ENCODE results near the gene SUGCT.
"Not testable (repeated sequence)": the region's sequence is repeated elsewhere in the genome, so short reads cannot be mapped to it uniquely, and the experiment has no call there.

Gene SUGCT

DNA sequence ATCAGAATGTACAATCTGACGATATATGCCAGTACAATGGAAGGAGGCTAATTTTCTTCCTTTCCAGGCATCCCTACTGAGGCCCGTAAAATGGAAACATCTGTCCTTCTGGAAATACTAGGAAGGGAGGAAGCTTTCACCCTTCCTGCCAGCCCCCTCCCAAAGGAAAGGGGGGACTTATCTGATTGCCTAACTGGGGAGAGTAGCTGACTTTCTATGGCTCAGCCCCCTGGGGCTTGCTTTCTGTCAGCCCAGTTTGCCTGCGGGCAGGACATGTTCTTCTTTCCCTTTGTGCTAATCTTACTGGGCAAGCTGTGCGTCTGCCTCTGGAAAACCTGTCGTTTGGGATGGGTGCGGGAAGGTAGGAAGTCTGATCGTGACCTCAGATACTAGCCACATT lies 508.9 kb downstream of the SUGCT start:
- no peak for DNase-seq

DNA sequence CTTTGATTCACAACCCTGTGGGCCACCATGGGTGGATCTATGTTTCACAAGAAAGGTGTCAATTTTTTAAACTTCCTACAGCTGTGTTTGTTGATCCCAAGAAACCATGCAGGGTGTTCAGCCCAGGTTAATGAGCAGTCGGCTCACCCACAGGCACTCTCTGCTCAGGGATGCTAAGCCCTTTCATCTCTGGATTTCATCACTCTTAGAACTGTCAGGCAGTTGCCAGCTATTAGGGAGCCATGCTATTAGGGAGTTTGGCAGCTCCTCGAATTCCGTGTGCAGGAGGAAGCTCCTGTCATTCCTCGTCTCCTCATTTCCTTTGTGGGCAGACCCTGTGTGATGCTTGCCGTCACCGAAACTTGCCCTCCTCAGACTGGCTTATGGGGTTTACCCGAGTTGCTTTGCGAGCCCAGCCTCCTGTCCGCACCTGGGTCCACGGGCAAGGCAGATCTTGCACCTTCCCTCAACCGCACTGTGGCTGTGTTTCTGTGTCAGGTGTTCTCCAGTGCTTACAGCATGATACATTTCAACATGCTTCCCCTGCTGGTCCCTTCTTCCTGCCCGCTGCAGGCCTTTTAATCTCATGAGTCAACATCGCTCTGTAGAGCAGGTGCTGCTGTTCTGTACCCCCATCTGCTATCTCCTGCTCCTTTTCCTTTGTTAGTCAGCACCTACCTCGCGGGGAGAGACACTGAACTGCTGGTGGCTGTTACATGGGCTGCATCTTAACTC lies 509.8 kb downstream of the SUGCT start:
- DNase-seq = no peak

- DNase-seq = no peak
These were observed 510.4 kb downstream of the SUGCT start for GRCh38 chr7:40645197-40645596.

DNA sequence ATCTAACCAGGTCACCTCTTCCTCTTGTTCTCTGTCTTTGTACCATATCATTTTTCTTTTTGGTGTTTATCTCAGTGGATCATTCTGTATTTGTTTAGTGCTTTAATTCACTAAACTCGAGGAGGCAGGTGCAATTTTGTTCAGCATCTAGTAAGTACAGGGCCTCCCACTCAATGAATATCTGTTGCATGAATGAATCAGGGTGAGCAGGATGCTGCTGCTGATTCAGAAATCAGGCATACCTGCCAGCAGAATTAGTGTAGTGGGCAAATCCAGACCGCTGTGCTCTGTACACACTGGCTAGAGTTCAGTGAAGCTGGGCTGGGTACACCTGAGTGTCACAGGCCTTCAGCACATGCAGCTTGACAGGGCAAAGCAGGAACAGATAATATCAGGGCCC lies 511.9 kb downstream of the SUGCT start:
- DNase-seq = no peak

DNA sequence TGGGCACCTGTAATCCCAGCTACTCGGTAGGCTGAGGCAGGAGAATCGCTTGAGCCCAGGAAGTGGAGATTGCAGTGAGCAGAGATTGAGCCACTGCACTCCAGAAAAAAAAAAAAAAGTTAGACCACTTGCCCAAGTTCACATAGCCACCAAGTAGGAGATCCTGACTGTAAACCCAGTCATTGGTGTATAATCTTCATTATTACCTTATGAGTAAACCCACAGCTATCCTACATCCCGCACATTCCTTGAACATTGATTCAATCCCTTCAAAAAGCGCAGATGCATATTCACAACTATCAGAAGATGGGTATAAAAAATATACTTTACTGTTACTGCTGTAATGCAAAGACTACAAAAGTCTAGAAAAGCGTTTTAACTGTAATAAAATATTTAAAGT lies 512.9 kb downstream of the SUGCT start:
- no peak for DNase-seq

DNA sequence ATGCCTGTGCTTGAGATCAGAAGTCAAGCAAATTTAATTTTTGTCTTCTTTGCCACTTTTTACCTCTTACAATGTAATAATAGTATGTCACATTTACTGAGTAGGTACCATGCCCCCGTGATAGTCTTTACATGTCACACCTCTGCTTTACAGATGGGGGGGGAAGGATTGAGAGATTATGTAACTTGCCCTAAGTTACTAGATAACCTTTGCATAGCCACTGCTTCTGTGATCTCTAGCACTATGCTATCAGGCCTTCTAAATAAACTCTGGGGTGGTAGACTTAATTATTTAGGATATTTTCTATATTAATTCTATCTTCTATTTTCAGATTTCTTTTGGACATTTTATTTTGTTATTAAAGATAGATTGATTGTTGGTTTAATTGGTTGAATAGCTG lies 514.4 kb downstream of the SUGCT start:
- DNase-seq = no peak

- DNase-seq = not testable (repeated sequence)
These were observed 516.1 kb downstream of the SUGCT start for GRCh38 chr7:40650903-40651302.

DNA sequence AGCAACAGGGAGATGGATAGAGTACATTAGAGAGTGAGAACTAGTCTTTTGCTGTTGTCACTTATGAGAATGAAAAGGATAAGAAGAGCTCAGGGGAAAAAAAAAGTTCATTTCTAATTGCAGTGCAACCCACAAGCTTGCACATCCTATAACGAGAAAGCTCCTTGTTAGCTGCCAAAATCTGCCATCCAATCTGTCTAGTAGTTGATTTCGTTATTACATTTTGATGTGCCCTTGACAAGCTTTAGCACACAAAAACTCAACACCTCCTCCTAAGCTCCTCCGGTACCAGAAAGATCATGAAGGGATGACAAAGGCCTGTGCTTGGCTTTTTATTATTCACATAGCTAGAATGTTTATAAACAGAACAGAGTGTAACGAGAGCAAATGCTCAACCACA lies 519.4 kb downstream of the SUGCT start:
- no peak for DNase-seq

GRCh38 chr7:40655426-40655825 lies 520.6 kb downstream of the SUGCT start:
- no peak for DNase-seq

GRCh38 chr7:40656349-40656748 lies 521.5 kb downstream of the SUGCT start:
- no peak for DNase-seq

DNA sequence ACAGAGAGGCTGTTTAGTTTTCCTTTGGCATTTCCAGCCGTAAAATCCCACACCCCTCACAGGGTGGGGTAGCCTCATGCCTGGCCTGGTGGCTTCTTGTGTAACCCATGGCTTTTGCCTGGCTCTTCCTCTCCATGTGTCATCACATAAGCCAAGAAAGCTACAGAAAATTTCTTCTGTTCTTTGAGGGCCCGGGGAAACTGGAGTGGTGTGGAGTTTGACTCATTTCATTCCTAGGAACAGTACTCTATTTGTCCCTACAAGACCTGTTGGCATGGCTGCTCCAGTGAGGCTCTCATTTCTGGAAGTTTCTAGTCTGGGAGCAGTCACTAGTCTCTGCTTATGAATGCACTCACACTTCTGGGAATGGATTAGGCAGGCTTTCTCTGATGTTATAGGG lies 523.9 kb downstream of the SUGCT start:
- no peak for DNase-seq

DNA sequence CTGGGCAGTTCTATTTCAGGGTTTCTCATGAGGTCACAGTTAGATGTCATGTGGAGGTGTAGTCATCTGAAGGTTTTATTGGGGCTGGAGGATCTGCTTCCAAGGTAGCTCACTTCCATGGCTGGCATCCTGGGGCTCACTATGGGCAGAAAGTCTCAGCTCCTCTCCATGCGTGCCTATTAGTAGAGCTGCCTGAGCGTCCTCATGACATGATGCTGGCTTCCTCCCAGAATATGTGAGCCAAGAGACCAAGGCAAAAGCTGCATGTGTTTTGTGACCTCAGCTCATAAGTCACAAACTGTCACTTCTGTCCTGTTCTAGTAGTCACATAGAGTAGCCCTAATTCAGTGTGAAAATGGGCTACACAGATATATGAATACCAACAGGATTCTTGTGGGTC lies 524.4 kb downstream of the SUGCT start:
- DNase-seq = no peak

DNA sequence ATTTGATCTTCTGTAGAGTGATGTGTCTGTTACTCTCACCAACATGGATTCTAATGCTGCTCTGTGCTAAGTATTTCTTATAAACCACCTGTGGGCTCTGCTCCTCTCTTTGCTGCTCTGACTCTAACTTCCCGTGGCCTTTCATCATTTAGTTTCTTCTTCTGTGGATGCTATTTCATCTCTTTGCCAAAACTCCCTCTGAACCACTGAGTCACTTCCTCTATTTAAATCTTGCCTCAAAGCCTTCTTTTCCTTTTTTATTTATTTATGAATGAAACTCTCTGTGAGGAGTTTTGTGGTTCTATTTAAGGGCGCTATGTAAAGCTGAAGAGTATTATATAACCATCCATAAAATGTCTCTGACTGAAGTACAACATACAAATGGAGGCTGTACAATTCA lies 538.5 kb downstream of the SUGCT start:
- no peak for DNase-seq

DNA sequence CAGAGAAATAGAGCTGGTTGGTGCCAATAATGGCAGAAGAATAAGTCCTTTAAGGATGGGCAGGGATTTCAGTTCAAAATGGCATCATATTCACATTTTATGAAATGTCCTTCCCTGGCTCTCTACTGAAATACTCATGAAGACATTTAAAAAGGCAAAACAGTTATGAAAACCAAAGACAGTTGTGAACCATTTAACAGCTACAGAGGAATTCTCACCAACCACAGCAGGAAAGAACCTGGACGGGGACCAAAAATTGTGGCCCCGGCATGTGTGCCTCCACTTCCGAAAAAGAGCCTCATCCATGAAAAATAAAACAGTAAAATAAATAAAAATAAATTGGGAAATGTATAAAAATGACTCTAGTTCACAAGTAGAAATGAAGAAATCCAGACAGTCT lies 539.5 kb downstream of the SUGCT start:
- DNase-seq = no peak

GRCh38 chr7:40675741-40676140 lies 540.9 kb downstream of the SUGCT start:
- DNase-seq = no peak

- DNase-seq = no peak
These were observed 541.4 kb downstream of the SUGCT start for GRCh38 chr7:40676221-40676620.

DNA sequence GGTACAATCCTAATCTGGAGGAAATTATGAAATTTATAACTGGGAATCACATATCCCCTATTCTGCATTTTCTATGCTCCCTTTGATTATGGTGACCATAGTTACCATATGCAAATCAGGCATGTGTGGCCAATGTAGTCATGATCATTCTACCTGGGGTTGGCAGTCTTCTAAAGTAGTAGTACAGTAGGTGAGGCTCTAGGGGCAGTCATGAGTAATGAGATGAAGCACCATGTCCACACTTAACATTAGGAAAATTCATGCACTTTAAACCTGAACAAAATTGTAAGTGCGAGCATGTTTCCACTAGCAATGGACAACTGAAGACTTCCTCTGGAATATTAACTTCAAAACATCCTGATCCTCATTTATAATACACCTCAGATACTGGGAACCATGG lies 545.9 kb downstream of the SUGCT start:
- no peak for DNase-seq

GRCh38 chr7:40682696-40683095 lies 547.9 kb downstream of the SUGCT start:
- no peak for DNase-seq

DNA sequence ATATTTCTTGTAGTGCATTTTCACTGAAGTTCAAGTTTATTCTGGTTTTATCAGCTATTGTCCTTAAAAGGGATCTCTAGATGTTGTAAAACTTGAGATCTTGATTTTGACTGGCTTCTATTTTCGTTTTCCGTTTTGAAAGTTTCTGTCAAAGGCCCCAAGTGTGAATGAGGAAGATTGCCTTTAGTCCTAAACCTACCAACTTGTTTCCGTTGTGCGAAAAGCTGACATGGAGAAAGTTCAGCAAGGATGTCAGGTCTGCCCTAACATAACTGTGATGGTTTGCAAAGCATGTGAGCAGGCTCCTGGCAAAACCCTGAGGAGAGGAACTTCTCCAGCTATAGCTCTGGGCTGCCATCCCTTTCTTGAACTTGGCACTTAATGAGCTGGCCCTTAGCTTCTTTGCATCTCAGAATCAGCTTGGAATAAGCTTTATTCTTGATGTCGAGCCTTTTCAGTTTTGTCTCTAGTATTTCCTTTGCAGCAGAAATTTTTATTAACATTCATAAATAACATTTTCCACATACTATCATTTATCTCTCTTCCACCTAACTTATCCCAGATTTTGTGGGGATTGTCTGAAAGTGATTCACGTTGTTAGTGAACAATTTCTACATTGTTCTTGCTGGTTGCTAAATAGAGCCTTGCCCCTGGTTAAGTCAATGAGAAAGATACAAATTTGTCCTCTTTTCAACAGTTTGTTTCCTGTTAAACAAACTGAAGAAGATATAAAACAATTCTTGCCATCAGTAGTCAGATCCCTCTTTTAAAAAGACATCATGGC lies 559.4 kb downstream of the SUGCT start:
- no peak for DNase-seq

DNA sequence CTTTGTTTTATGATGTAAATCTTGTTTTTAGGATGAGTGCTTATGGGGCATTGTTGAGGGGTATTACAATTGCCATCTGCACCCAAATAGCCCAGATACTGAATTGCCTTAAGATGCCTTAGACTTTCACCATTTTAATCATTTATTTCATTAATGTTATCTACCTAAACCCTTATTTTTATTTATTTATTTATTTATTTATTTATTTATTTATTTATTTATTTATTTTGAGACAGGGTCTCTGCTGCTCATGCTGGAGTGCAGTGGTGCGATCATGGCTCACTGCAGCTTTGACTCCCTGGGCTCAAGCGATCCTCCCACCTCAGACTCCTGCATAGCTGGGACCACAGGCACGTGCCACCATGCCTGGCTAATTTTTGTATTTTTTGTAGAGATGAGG lies 560.2 kb downstream of the SUGCT start:
- no peak for DNase-seq

DNA sequence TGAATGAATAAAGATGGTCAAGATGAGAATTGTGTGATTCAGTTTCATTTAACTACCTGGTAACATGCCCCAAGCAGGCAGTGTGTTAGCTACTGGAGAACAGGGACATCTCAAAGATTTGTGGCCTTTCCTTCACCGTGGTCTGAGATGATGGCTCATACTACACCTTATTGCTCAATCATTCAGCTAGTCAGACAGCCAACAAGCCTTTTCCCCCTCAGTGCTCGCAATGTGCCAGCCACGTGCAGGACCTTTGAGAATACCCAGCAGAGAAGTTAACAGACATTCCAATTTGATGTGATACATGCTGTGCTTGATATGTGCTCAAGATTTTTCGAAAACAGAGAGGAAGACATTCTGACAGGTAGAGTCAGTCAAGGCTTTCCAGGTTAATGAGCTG lies 562.8 kb downstream of the SUGCT start:
- no peak for DNase-seq

GRCh38 chr7:40698214-40698920 lies 563.6 kb downstream of the SUGCT start:
- DNase-seq = no peak

GRCh38 chr7:40698921-40699260 lies 564.1 kb downstream of the SUGCT start:
- DNase-seq = no peak
